Psoas muscle (tissue), 8 donors: Measurements from ENCODE around the gene SPSB3. TPM values are rescaled to one million over a fixed set of nuclear protein-coding genes. Genes with fewer than 3 reads are reported as not detected.
A peak's percentile ranks its signal among the peaks of the same experiment; 100 is the strongest.

ENCODE experiments used
- ATAC-seq, 4 donors: fragments of 200-7000 bp; cut with Tn5 transposase; one replicate each; pipeline ENCODE4 v1.9.1; 2020; ENCODE audit warnings: moderate library complexity in 3 of 4, mild to moderate bottlenecking in 2 of 4
- DNase-seq, 2 donors: peaks; one replicate each; pipeline ENCODE4 v3.0.0-alpha.2; 2020
- H3K27ac ChIP-seq: fragments of 200-600 bp; one replicate; pipeline ENCODE4 v1.8.0; 2022
- H3K27me3 ChIP-seq, 3 donors: fragments of 200-600 bp in 1 of 3; one replicate each; pipeline versions ENCODE4 v1.6.1 to v1.8.0; 2013 to 2022; ENCODE audit warnings: low read length in 2 of 3, mild to moderate bottlenecking in 2 of 3, moderate library complexity in 1 of 3; ENCODE audit not compliant: insufficient read depth in 3 of 3
- H3K36me3 ChIP-seq, 2 donors: fragments of 200-600 bp in 1 of 2; one replicate each; pipeline versions ENCODE4 v1.6.1 to v1.8.0; 2013 to 2022; ENCODE audit warnings: low read depth in 1 of 2, mild to moderate bottlenecking in 1 of 2, moderate library complexity in 1 of 2; ENCODE audit not compliant: insufficient read depth in 1 of 2
- H3K4me1 ChIP-seq: fragments of 200-600 bp; one replicate; pipeline ENCODE4 v1.8.0; 2022
- H3K4me3 ChIP-seq: fragments of 200-600 bp; one replicate; pipeline ENCODE4 v1.8.0; 2022; ENCODE audit warnings: mild to moderate bottlenecking
- H3K9me3 ChIP-seq: fragments of 200-600 bp; one replicate; pipeline ENCODE4 v1.8.0; 2022
- CTCF ChIP-seq: fragments of 200-600 bp; IDR thresholded peaks from one replicate; pipeline ENCODE4 v1.8.0; 2022; ENCODE audit warnings: antibody characterized with exemption
- WGBS, 3 donors: extraction: QIAGEN DNeasy Blood & Tissue Kit; methylation state at CpG; one replicate each; pipeline versions ENCODE4 v1.1.6 to v1.1.7; 2013; 5-methylcytosine and 5-hydroxymethylcytosine counted together
- intact Hi-C, 2 donors: fragments of 100-400 bp; cut with DNase I; formaldehyde crosslinking; loops; one replicate each; pipeline versions ENCODE4 v1.11.0 to v1.14.2; 2022
- polyA plus RNA-seq, 3 donors: library from polyadenylated mRNA; stranded (reverse); fragments of 200-250 nt; gene quantifications; one replicate each; pipeline ENCODE4 v1.2.3, GENCODE V29; 2013
- total RNA-seq, 4 donors: library from RNA; stranded (reverse); fragmentation: NEBNext Ultra II Directional in 2 of 4; extraction: Animal tissue kit (Norgen Biotek cat#: 25700) in 2 of 4; gene quantifications; one replicate each; pipeline versions ENCODE4 v1.2.1 to v1.2.4, GENCODE V29; 2021 to 2023
- donor health status: healthy with polysubstance abuse.
- donor health status: DM: no; HTN: no; CAD: no; lungs with moderate emphysema.
- donor health status: Bipolar disorder and iron deficiency.
- donor health status: healthy.
- donor health status: DM: yes; HTN: yes; CAD: no.
- donor health status: DM: no; HTN: no; CAD: no.
- donor health status: DM: no; HTN: no; CAD: no.
- donor health status: DM: yes; HTN: yes; CAD: no.

Gene SPSB3
- total and polyA plus RNA-seq, 7 donors = 26.3 to 108 (median 54.9) TPM

- 90% methylated on average over 32 of the region's 32 CpGs for WGBS, 3 donors
- intact Hi-C loops = no loop called here
These were observed 38.7 kb downstream of the SPSB3 start for GRCh38 chr16:1743376-1744337.

GRCh38 chr16:1741553-1742165 is 40.7 kb downstream of the SPSB3 start:
- TF ChIP-seq CTCF = no peak
- H3K27ac ChIP-seq = no peak overlapping the region
- H3K27me3 ChIP-seq = no peaks in the 10 kb centered on the region
- ATAC-seq (peak in 2 of 4 donors; percentile 10 to 14), DNase-seq (no peak)
- H3K36me3 ChIP-seq = peaks cover 0 to 43% of the 10 kb centered on the region in 2 donors
- 88 to 94% (median 91%) methylated on average over 19 of the region's 19 CpGs for WGBS, 3 donors
- H3K9me3 ChIP-seq = no peaks in the 10 kb centered on the region
- intact Hi-C loops = no loop called here
- H3K4me1 ChIP-seq = no peaks in the 10 kb centered on the region
- no peak overlapping the region for H3K4me3 ChIP-seq

More at GRCh38 chr16:1743376-1744337, 38.7 kb downstream of the SPSB3 start:
- Histone ChIP-seq H3K27me3 (no peaks in the 10 kb centered on the region), H3K4me3 (no peak overlapping the region), H3K36me3 (peaks cover 0 to 63% of the 10 kb centered on the region in 2 donors), H3K27ac (no peak overlapping the region), H3K9me3 (no peaks in the 10 kb centered on the region), H3K4me1 (no peaks in the 10 kb centered on the region)
- no peak for DNase-seq
- ATAC-seq = no peak
- no peak for TF ChIP-seq CTCF

- Histone ChIP-seq H3K4me3 (no peak overlapping the region), H3K27me3 (no peaks in the 10 kb centered on the region), H3K36me3 (peaks cover 0 to 36% of the 10 kb centered on the region in 2 donors), H3K9me3 (no peaks in the 10 kb centered on the region), H3K27ac (no peak overlapping the region), H3K4me1 (no peaks in the 10 kb centered on the region)
- peak in 2 of 4 donors; percentile 10 to 27 for ATAC-seq
- TF ChIP-seq CTCF = no peak
- intact Hi-C loops = no loop called here
- WGBS, 3 donors = 89 to 92% (median 89%) methylated on average over 28 to 30 of the region's 30 CpGs
- DNase-seq = no peak
These were observed 41.4 kb downstream of the SPSB3 start for GRCh38 chr16:1740781-1741490.

- 97% methylated on average over 33 of the region's 33 CpGs for WGBS, 3 donors
- Histone ChIP-seq H3K36me3 (peaks cover 0 to 29% of the 10 kb centered on the region in 2 donors), H3K9me3 (no peaks in the 10 kb centered on the region), H3K4me1 (no peaks in the 10 kb centered on the region), H3K27ac (no peak overlapping the region), H3K4me3 (no peak overlapping the region), H3K27me3 (no peaks in the 10 kb centered on the region)
- DNase-seq = no peak
- intact Hi-C loops = no loop called here
- TF ChIP-seq CTCF = no peak
- ATAC-seq = no peak
These were observed 42.1 kb downstream of the SPSB3 start for GRCh38 chr16:1740234-1740633.
